HEK293 (cell line): ENCODE data around the gene ASB4.

Experiments used
- CTCF ChIA-PET: fragments of 350-600 bp; formaldehyde crosslinking; extraction: SDS; loops from one replicate; lab custom pipeline; 2021; ENCODE audit warnings: antibody characterized with exemption; lab: Yijun Ruan, JAX
- POLR2A ChIA-PET: fragments of 300-600 bp; formaldehyde crosslinking; extraction: SDS; loops from one replicate; lab custom pipeline; 2020; ENCODE audit warnings: antibody characterized with exemption, inconsistent platforms; lab: Yijun Ruan, JAX
- H3K27ac ChIP-seq: fragments of 200-500 bp; sonication (Bioruptor generic); 2 replicates; pipeline ENCODE4 v1.5.1; 2014; ENCODE audit warnings: low read depth, low read length, control low read depth, inconsistent platforms; ENCODE audit errors: extremely low read depth
- H3K36me3 ChIP-seq, 2 experiments: fragments of 200-500 bp in 1 of 2; sonication (Bioruptor generic) in 1 of 2; 1 replicate in 1 of 2; 2 replicates in 1 of 2; pipeline ENCODE4 v1.5.1; 2014 to 2017; ENCODE audit warnings: inconsistent platforms in 2 of 2, low read length in 2 of 2; ENCODE audit not compliant: control insufficient read depth in 2 of 2, insufficient read depth in 1 of 2
- H3K4me1 ChIP-seq: fragments of 200-500 bp; sonication (Bioruptor generic); 2 replicates; pipeline ENCODE4 v1.5.1; 2014; ENCODE audit warnings: mild to moderate bottlenecking, low read length, inconsistent platforms; ENCODE audit not compliant: control insufficient read depth, insufficient read depth
- H3K4me3 ChIP-seq: 2 replicates; pipeline ENCODE4 v1.5.1; 2011; ENCODE audit warnings: low read depth, mild to moderate bottlenecking, control low read depth, low read length, moderate library complexity
- H3K9me3 ChIP-seq: fragments of 200-500 bp; sonication (Bioruptor generic); 2 replicates; pipeline ENCODE4 v1.5.1; 2014; ENCODE audit warnings: low read depth, low read length, inconsistent platforms; ENCODE audit not compliant: control insufficient read depth, insufficient read depth
- GLIS2 ChIP-seq: fragments of 450-650 bp; formaldehyde crosslinking; IDR thresholded peaks from 2 replicates; pipeline ENCODE4 v1.5.1; 2016; ENCODE audit warnings: missing biosample characterization, missing genetic modification characterization
- KLF8 ChIP-seq: fragments of 450-650 bp; formaldehyde crosslinking; IDR thresholded peaks from 2 replicates; pipeline ENCODE4 v1.5.1; 2016; ENCODE audit warnings: missing biosample characterization, missing genetic modification characterization
- PBX3 ChIP-seq: sonication (generic); formaldehyde crosslinking; IDR thresholded peaks from 2 replicates; pipeline ENCODE4 v1.8.1; 2022; ENCODE audit warnings: mild to moderate bottlenecking, moderate library complexity, missing genetic modification reagents
- REST ChIP-seq: fragments of 450-650 bp; formaldehyde crosslinking; IDR thresholded peaks from 2 replicates; pipeline ENCODE4 v1.5.1; 2016; ENCODE audit warnings: missing biosample characterization, missing genetic modification characterization
- SETDB1 ChIP-seq: IDR thresholded peaks from one replicate; pipeline ENCODE4 v1.6.1; 2017; ENCODE audit warnings: mild to moderate bottlenecking, low read length, moderate library complexity, mixed read lengths; ENCODE audit not compliant: insufficient read length
- ZBTB20 ChIP-seq: fragments of 450-650 bp; formaldehyde crosslinking; IDR thresholded peaks from 2 replicates; pipeline ENCODE4 v1.5.1; 2016; ENCODE audit warnings: missing biosample characterization, missing genetic modification characterization
- ZBTB6 ChIP-seq: fragments of 450-650 bp; formaldehyde crosslinking; IDR thresholded peaks from 2 replicates; pipeline ENCODE4 v1.5.1; 2017; ENCODE audit warnings: missing biosample characterization, missing genetic modification characterization
- ZEB2 ChIP-seq: fragments of 450-650 bp; formaldehyde crosslinking; IDR thresholded peaks from 2 replicates; pipeline ENCODE4 v1.5.1; 2016; ENCODE audit warnings: missing biosample characterization, missing genetic modification characterization
- ZNF157 ChIP-seq: fragments of 450-650 bp; formaldehyde crosslinking; IDR thresholded peaks from 2 replicates; pipeline ENCODE4 v1.5.1; 2016; ENCODE audit warnings: missing biosample characterization, missing genetic modification characterization
- ZNF211 ChIP-seq: fragments of 450-650 bp; formaldehyde crosslinking; IDR thresholded peaks from 2 replicates; pipeline ENCODE4 v1.5.1; 2016; ENCODE audit warnings: low read depth, missing biosample characterization, missing genetic modification characterization
- ZNF311 ChIP-seq: fragments of 450-650 bp; formaldehyde crosslinking; IDR thresholded peaks from 2 replicates; pipeline ENCODE4 v1.5.1; 2017; ENCODE audit warnings: missing biosample characterization, missing genetic modification characterization, borderline replicate concordance
- ZNF404 ChIP-seq: fragments of 450-650 bp; formaldehyde crosslinking; IDR thresholded peaks from 2 replicates; pipeline ENCODE4 v1.5.1; 2017; ENCODE audit warnings: missing biosample characterization, missing genetic modification characterization
- ZNF488 ChIP-seq: fragments of 450-650 bp; formaldehyde crosslinking; IDR thresholded peaks from 2 replicates; pipeline ENCODE4 v1.5.1; 2016; ENCODE audit warnings: missing biosample characterization, missing genetic modification characterization
- ZNF600 ChIP-seq: fragments of 450-650 bp; formaldehyde crosslinking; IDR thresholded peaks from 2 replicates; pipeline ENCODE4 v1.5.1; 2016; ENCODE audit warnings: missing biosample characterization, missing genetic modification characterization
- ZNF645 ChIP-seq: fragments of 450-650 bp; formaldehyde crosslinking; IDR thresholded peaks from 2 replicates; pipeline ENCODE4; 2016; ENCODE audit warnings: missing biosample characterization, missing genetic modification characterization
- ZNF792 ChIP-seq: fragments of 450-650 bp; formaldehyde crosslinking; IDR thresholded peaks from 2 replicates; pipeline ENCODE4 v1.5.1; 2016; ENCODE audit warnings: missing biosample characterization, missing genetic modification characterization
- ZSCAN18 ChIP-seq: fragments of 450-650 bp; formaldehyde crosslinking; IDR thresholded peaks from 2 replicates; pipeline ENCODE4 v1.5.1; 2016; ENCODE audit warnings: missing biosample characterization, missing genetic modification characterization

ASB4 gene

GRCh38 chr7:95535662-95536061 is 49.9 kb downstream of the ASB4 start:
- TF ChIP-seq ZNF157 (tag by site-specific recombination) (no peak), ZNF792 (tag by site-specific recombination) (no peak), ZBTB6 (tag by site-specific recombination) (no peak), GLIS2 (tag by site-specific recombination) (no peak), SETDB1 (no peak), ZNF311 (tag by site-specific recombination) (no peak), REST (tag by site-specific recombination) (no peak), ZSCAN18 (tag by site-specific recombination) (no peak), ZNF645 (tag by site-specific recombination) (no peak), ZNF600 (no peak), ZEB2 (tag by site-specific recombination) (no peak), ZNF488 (tag by site-specific recombination) (no peak), ZNF211 (no peak), PBX3 (CRISPR knock-in tag) (no peak), KLF8 (no peak), ZNF404 (no peak), ZBTB20 (tag by site-specific recombination) (no peak)
- H3K9me3 ChIP-seq = no peaks in the 10 kb centered on the region
- ChIA-PET CTCF (interaction anchor here (0.6 to 12.5 kb wide), 6 partner anchors 8 to 1099 kb away, joined by 3 to 87 read pairs (median 6); no protein-coding TSS in a partner anchor), POLR2A (no interaction called here)
- H3K4me1 ChIP-seq = no peaks in the 10 kb centered on the region
- no peak overlapping the region for H3K27ac ChIP-seq
- no peaks in the 10 kb centered on the region for H3K36me3 ChIP-seq
- H3K4me3 ChIP-seq = no peak overlapping the region
